GM19324 (cell line): ENCODE measurements around the gene CDH3.

Experiments
- ATAC-seq: cut with Tn5 transposase; IDR thresholded peaks from one replicate; pipeline ENCODE4 v1.9.1; 2021; ENCODE audit warnings: mild to moderate bottlenecking, moderate library complexity; ENCODE audit not compliant: unreplicated experiment, low FRiP score

Gene CDH3

GRCh38 chr16:68733570-68733969, 88.5 kb downstream of the CDH3 start:
- no peak for ATAC-seq

GRCh38 chr16:68734782-68735181, 89.7 kb downstream of the CDH3 start:
- no peak for ATAC-seq

GRCh38 chr16:68736561-68736960, 91.5 kb downstream of the CDH3 start:
- no peak for ATAC-seq

GRCh38 chr16:68737046-68737729, 92.1 kb downstream of the CDH3 start, which contains the start of gene CDH1:
Gene CDH1 (plus strand): TSS chr16:68737292. CDS start chr16:68737416, 124 bp downstream.
- no peak for ATAC-seq

GRCh38 chr16:68737730-68738629, 92.9 kb downstream of the CDH3 start:
- ATAC-seq: no peak

GRCh38 chr16:68739964-68740627, 95.0 kb downstream of the CDH3 start:
- no peak for ATAC-seq

- no peak for ATAC-seq
Observed at GRCh38 chr16:68740628-68741346, 95.7 kb downstream of the CDH3 start.

- no peak for ATAC-seq
Observed at GRCh38 chr16:68743664-68744063, 98.6 kb downstream of the CDH3 start.

- no peak for ATAC-seq
Observed at GRCh38 chr16:68744744-68745280, 99.7 kb downstream of the CDH3 start.

GRCh38 chr16:68746951-68747350, 101.8 kb downstream of the CDH3 start:
- ATAC-seq: no peak

- ATAC-seq: no peak
Observed at GRCh38 chr16:68749432-68749831, 104.3 kb downstream of the CDH3 start.
